HG02571 (cell line): ENCODE measurements around the gene EHMT1.

Source experiments
- ATAC-seq: cut with Tn5 transposase; IDR thresholded peaks from one replicate; pipeline ENCODE4 v1.9.1; 2021; ENCODE audit warnings: mild to moderate bottlenecking, moderate library complexity; ENCODE audit not compliant: unreplicated experiment

Gene EHMT1

DNA sequence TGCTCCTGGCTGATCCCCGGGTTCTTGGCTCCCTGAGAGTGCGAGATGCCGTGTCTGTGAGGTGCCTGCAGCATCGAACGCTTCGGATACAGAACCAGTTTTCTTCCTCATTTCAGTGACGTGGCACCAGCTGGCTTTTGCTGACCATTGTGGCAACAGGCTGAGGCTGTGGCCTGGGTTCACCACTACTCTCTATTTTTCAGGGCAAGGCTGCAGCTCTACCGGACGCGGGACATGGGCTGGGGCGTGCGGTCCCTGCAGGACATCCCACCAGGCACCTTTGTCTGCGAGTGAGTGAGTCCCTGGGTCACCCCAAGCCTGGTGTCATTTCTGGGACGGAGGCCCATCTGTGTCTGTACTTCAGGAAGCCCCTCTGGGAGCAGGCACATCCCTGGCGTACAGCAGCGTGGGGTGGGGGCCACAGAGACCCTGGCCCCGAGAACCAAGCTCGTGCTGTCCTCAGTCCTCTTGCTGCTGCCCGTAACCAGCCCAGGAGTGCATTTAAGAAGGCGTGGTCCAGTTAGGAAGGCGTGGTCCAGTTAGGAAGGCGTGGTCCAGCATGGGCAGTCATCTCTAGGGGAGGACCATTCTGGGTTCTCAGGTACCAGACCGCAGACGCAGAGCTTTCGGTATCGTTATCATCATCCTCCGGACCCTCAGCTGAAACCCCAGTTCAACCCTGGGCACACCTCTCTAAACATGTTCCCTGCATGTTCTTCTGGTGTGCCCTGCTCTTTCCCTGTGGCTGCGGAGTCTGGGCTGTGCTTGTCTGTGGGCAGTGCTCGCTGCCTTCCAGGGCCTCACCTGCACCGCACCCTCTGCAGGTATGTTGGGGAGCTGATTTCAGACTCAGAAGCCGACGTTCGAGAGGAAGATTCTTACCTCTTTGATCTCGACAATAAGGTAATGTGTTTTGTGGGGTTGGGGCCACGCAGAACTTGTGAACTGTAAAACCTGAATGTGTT, 198.7 kb downstream of the EHMT1 start:
- no peak for ATAC-seq

DNA sequence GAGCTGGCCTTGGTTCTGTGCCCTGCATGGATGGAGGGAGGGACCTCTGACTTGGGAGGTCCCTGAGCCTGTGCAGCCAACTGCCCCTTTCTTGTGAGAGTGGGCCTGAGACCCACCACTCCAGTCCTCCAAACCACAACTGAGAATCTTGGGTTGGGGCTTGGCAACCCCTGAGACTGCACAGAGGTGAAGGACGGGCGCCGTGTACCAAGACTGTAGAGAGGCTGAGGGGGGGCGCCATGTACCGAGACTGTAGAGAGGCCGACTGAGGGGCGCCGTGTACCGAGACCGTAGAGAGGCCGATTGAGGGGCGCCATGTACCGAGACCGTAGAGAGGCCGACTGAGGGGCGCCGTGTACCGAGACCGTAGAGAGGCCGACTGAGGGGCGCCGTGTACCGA, 199.5 kb downstream of the EHMT1 start:
- no peak for ATAC-seq

DNA sequence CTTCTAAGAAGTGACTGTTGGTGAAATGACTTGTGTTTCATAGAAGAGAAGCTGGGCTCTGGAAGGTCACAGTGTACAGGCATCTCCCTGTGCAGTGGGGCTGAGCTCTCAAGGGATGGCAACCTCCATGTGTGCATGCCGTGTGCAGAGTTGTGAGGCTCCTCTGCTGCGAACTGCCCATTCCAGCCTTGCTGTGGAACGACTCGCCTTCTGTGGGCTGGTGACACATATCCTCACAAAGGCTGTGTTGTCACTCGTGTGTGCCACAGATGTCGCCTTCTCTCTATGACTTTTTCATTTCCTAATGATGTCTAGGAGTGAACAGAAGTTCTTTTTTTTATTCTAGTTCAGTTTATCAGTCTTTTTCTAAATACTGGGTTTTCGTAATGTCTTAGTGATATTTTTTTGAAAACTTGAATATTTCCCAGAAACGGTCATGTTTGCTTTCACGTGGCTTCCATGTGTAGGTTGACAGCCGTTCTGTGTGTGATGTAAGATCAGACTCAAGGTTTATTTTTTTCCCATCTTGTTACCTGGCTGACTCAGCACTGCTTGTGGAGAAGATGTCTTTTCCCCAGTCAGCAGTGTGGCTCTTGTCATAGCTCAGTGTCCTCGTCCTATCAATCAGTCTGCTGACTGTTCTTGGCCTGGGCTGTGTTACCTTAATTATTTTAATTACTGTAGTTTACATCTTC, 201.5 kb downstream of the EHMT1 start:
- ATAC-seq = no peak

DNA sequence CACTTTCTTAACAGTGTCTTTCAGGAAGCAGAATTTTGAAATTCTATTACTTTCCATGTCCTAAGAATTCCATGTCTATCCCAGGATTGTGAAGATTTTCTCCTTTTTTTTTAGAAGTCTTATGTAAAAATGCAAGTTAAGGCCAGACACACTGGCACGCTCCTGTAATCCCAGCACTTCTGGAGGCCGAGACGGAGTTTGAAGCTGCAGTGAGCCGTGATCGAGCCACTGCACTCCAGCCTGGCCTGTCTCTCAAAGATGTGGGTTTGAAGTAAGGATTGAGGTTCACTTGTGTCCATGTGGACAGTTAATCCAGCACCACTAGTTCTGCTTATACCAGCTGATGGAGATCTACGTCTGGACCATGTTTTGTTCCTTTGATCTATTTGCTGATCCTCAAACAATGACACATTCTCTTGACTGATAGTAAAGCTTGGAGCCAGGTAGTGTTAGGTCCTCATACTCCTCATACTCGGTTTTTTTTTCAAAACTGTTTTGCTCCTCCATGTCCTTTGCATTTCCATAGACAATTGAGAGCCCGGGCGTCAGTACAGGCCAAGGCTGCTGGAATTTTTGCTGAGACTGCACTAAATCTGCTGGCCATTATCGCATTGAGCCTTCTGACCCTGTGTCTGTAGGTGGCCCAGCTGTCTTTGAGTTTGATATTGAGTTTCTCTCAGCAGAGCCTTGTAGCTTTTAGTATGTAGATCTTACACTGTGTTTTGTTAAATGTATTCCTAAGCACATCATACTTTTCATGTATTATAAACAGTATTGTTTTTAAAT, 205.4 kb downstream of the EHMT1 start:
- no peak for ATAC-seq

DNA sequence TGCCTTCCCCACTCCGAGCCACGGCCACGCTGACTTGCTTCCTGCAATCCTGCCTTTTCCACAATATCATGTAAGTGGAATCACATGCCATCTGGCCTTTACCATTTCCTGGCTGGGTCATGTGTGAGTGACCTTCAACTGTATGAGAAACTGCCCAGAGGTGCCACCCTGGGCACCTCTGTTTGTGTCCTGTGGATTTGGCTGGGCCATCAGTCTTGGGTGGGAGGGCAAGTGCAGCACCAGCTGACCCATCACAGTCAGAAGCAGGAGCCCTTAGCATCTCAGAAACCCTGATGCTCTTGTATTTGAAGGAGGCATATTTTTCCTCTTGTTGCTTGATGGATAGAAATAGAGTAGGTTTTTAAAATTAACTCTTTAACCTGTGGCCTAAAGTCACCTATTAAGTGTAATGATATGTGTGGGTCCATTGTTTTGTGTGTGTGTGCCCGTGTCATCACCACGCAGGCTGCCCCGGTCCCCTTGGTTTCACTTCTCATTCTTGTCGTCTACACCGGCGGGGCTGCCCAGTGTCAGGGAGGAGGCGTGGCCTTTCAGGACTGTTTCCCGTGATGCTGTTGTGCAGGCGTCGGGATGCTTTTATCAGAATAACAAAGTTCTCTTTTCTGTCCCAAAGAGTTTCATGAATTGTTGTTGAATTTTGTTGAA, 206.7 kb downstream of the EHMT1 start:
- ATAC-seq = no peak

DNA sequence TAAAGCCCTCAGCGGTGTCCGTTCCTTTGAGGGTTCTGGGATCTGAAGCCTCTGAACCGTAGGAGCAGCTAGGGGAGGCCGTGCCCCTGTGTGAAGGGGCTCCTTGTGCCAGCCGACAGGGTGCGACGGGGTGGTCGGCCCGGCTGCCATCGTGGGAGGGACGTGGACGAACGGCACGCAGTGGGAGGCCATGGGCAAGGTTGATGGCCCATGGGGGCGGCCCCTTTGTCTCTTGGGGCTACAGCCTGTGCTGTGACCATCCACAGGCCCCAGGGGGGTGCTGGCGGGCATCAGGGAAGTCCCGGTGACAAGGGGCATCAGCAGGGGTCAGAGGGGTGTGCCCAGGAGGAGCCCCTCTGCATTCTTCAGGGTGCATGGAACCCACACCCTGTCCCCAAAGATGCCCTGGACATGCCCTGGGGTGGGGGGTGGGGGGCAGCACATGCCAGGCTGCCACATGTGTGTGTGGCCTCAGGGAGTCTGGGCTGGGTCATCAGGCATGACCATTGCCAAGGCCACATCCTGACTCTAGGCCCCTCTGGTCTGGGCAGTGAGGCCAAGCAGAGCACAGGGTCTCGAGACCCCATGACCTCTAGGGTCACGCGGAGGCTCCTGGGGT, 209.2 kb downstream of the EHMT1 start:
- ATAC-seq = no peak

DNA sequence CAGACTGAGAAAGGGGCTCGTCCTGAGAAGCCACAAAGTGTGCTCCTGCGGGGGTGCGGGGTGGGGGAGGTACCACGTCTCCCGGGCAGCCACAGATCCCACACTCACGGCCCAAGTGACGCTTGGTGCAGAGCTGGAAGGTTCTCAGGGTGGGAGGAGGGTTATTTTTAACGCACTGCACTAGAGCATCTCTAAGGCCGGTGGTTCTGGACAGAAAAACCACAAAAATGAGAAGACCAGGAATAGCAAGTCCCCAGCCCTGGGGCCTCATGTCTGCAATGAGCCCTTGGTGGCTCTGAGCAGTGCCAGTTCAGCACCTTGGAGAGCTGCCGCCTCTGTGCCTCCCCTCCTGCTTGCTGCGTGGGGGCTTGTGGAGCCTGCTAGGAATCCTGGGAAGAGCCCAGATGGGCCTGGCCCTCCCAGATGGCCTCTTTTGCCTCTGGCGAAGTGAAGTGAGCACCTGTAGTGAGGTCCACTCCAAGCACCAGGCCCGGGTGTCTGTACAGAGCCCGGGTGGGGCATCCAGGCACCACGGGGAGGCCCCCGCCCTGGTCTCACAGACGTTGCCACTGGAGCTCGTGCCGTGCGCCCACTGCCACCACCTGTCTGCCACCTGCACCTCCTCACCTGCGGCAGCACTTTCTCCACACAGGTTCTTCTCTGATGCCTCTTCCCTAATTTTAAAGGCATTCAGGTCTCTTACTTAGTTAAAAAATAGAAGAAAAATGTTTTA, 209.9 kb downstream of the EHMT1 start:
- no peak for ATAC-seq

DNA sequence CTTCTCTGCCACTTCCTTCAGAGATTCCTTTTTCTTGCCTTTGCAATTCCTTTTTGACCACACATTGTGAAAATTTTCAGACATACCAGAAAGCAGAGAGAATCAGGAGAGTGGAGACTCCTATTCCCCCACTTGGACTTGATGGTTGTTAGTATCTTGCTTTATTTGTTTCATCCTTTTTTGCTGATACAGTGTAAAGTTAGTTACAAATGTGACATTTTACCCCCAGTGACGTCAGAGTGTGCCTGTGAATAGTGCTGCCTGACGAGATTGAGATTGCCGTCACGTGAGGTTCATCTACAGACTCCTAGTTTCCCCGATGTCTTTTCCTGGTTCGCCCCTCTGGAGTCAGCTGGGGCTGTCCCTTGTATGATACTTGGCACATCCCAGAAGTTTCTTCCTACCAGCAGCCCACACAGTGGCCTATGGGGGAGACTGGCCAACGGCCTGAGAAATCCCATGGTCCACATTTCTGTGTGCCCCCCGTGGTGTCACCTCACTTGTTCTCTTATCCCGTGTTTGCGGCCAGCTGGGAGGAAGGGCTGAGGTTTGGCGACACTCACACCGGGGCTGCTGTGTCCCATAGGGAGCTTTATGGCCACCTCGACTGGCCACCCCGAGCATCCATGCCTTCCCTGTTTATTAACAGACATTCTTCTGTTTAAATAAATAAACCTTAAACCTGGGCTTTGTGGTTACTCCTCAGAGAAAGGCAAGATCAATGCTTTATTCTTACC, 210.6 kb downstream of the EHMT1 start:
- ATAC-seq = no peak

DNA sequence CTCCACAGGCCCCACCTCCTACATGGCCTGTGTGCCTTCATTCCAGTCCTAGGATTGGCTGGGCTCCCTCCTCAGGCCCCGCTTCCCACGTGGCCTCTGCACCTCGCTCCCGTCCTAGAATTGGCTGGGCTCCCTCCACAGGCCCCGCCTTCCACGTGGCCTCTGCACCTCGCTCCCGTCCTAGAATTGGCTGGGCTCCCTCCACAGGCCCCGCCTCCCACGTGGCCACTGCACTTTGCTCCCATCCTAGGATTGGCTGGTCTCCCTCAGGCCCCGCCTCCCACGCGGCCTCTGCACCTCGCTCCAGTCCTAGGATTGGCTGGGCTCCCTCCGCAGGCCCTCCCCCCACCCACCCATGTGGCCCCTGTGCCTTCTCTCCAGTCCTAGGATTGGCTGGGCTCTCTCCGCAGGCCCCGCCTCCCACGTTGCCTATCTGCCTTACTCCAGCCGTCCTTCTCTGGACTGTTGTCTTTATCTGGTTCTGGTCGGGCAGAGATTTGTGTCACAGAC, 213.4 kb downstream of the EHMT1 start:
- ATAC-seq = no peak

DNA sequence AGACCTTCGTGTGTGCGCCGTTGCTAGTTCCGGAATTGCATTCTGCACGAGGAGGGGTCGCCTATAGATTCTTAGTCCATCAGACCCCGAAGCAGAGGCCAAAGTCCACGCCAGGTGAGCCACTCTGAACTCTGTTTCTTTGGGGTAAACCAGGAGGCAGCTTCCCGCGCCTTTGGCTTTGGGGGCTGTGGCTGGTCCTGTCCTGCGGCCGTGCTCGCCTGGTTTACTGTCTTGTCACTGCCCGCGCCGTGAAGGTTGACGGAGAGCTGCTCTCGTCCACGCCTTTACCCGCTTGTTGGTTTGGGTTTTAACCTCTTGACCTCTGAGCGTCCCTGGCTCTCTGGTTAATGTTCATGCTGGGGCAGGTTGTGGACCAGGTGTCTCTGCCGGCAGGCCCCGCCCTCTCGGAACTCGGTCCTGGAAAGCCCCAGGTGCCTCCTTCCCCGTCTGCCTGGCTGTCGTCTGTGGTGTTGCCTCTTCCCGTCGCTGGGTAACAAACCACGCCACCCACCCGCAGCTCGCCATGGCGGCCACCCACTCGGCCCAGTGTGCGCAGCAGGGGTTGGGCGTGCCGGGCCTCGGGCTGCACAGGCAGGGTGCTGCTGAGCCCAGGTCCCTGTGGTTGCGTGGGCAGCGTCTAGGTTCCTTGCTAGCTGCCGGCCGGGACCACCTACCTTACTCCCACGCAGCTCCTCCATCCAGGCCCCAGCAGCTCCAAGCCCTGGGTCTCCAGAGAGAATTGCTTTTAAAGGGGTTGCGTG, 214.2 kb downstream of the EHMT1 start:
- ATAC-seq = no peak

DNA sequence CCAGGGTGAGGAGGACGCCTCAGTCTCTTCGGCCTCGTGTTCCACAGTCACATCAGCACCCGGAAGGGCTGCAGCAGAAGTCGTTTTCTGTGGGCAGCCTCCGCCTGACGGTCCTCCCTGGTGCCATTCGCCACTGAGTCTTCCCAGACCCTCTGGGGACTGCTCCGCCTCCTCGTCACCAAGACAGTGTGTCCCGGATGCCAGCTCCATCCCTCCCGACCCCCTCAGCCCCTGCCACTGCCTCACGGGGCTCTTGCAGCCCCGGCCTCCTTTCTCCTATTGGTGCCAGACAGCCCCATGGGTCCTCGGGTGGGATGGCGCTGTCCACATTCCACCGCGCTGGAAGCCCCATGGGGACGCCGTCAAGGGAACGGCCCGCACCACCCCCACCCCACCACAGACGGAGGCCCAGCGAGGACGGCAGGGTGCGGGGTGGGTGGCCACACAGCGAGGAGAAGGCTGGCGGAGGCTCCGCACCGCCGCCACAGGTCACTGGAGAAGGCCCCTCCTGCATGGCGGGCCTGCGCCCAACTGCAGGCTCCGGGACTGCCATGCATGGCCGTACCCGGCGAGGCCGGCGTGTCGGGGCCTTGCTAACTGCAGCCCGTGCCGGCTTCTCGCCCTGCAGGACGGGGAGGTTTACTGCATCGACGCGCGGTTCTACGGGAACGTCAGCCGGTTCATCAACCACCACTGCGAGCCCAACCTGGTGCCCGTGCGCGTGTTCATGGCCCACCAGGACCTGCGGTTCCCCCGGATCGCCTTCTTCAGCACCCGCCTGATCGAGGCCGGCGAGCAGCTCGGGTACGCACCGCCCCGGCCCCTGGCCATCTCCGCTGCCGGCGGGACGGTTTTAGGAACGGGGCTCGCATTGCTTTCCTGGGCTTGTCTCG, 215.2 kb downstream of the EHMT1 start:
- ATAC-seq = no peak

DNA sequence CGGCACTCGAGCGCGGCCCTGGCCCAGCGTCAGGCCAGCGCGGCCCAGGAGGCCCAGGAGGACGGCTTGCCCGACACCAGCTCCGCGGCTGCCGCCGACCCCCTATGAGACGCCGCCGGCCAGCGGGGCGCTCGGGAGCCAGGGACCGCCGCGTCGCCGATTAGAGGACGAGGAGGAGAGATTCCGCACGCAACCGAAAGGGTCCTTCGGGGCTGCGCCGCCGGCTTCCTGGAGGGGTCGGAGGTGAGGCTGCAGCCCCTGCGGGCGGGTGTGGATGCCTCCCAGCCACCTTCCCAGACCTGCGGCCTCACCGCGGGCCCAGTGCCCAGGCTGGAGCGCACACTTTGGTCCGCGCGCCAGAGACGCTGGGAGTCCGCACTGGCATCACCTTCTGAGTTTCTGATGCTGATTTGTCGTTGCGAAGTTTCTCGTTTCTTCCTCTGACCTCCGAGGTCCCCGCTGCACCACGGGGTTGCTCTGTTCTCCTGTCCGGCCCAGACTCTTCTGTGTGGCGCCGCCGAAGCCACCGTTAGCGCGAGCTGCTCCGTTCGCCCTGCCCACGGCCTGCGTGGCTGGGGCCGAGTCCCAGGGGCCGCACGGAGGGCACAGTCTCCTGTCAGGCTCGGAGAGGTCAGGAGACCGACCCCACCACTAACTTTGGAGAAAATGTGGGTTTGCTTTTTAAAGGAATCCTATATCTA, 216.2 kb downstream of the EHMT1 start:
- no peak for ATAC-seq

DNA sequence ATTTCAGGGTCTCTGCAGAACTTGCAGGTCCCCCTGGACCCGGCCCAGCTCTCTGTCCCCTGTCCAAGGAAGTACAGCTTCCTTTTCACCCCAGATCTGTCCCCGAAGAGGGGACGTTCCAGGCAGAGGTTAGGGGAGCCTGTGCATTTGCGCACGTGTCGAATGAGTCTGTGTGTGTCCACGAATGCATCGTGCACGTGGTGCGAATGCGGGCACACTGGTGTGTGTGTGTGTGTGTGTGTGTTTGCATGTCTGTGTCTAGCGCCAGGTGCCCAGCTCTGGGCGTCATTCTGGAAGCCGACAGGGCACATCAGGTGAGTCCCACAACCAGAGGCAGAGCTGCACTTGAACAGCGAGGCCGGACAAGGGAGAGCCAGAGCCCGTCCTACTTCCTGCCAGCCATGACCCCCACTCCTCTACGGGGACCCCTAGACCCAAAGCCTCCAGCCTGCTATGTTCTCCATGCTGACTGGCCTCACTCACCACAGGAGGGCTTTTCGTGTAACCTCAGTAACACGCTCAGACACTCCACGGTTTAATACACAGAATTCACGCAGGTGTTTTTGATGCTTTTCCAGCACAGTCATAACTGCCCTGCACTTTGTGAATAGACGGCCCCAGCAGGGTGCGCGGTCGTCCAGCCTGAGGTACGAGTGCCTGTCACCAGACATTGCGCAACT, 217.5 kb downstream of the EHMT1 start:
- no peak for ATAC-seq

DNA sequence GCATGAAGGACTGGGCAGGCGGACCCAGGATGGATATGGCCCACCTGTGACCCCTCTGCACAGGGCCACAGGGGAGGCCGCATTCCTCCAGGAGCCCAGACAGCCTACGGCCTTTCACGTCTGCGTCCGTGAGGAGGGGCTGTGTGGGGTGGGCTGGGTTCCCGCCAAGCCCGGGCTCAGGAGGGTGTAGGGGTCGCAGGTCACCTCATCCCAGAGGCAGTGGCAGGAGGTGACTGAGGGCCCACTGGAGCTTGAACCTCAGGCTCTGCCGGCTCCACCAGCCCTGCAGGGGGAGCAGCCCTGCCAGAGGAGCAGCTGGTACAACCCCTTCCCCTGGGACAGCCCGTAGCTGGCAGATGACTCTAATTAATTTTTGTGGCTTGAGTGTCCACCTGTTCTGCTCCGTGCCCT, 218.0 kb downstream of the EHMT1 start:
- no peak for ATAC-seq

DNA sequence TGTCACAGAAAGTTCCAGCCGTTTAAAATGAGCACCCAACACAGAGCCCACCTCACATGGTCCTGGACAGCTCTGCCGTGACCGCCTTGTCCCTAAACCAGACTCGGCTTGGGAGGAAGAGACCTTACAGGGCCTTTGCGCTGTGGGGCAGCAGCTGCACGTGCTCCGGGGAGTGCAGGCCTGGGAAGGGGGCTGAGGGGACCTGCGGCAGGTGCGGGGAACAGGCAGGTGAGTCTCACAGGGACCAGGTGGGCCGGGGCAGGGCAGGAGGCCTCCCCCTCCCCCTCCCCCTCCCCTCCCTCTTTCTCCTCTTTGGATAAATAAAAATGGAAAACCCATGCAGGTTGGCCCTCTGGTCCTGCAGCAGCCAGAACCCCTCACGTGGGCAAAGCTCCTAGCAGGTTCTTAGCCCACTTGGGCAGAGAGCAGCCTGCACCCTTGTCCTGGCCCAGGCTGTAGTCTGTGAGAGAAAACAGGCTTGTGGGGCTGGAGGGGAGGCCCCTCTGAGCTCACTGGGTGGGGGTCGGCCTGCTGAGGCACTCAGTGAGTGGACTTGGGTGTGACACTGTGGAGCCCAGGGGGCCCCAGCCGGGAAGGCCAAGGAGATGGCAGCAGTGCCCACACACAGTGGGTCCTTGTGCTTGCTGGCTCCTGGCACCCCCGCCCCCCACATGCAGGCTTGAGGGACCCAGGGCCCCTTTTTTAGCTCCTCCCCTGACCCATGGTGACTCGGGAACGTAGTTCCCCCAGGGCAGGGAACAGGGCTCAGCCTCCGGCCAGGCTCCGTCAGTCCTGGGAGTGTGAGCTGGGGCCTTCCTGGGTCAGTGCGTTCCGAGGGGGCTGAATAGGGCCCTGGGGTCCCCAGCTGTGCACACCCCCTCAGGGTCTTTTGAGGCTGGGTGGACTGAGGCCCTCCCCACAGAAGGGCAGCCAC, 218.8 kb downstream of the EHMT1 start:
- no peak for ATAC-seq
